ENCODE data around the gene CDC6. TPM values are rescaled to one million over a fixed set of nuclear protein-coding genes. Genes with fewer than 3 reads are reported as not detected.
A peak's percentile ranks its signal among the peaks of the same experiment; 100 is the strongest.

CDC6 gene
- total and polyA plus RNA-seq, 8 donors = 0.71 to 3.3 (median 1.3) TPM

- H3K27me3 ChIP-seq = no peaks in the 10 kb centered on the region
- H3K27ac ChIP-seq = peak overlapping the region; percentile 17 to 80 (median 38)
- no peak overlapping the region for H3K4me3 ChIP-seq
- FAIRE-seq = no peak
- 59 to 65% methylated on average over 4 of the region's 4 CpGs for WGBS, 2 donors
- H3K4me1 ChIP-seq = peaks cover 14 to 81% (median 24%) of the 10 kb centered on the region in 3 donors
- no peak for ATAC-seq
- peak in 2 of 6 donors; percentile 35 to 39 for DNase-seq
- no peaks in the 10 kb centered on the region for H3K36me3 ChIP-seq
- H3K9me3 ChIP-seq = no peaks in the 10 kb centered on the region
- intact Hi-C loops (cut with DNase I) = loop anchor here in 1 of 3 donors (5.0 kb wide), 1 partner anchor 34 kb away; no protein-coding TSS in a partner anchor
- TF ChIP-seq, protein P1, sequence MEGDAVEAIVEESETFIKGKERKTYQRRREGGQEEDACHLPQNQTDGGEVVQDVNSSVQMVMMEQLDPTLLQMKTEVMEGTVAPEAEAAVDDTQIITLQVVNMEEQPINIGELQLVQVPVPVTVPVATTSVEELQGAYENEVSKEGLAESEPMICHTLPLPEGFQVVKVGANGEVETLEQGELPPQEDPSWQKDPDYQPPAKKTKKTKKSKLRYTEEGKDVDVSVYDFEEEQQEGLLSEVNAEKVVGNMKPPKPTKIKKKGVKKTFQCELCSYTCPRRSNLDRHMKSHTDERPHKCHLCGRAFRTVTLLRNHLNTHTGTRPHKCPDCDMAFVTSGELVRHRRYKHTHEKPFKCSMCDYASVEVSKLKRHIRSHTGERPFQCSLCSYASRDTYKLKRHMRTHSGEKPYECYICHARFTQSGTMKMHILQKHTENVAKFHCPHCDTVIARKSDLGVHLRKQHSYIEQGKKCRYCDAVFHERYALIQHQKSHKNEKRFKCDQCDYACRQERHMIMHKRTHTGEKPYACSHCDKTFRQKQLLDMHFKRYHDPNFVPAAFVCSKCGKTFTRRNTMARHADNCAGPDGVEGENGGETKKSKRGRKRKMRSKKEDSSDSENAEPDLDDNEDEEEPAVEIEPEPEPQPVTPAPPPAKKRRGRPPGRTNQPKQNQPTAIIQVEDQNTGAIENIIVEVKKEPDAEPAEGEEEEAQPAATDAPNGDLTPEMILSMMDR (IDR thresholded peaks at IDR 0.05) = no peak
Measured at GRCh38 chr17:40312893-40313667, 25.4 kb downstream of the CDC6 start.

GRCh38 chr17:40313668-40314583, 26.2 kb downstream of the CDC6 start:
- H3K27me3 ChIP-seq = no peaks in the 10 kb centered on the region
- DNase-seq (peak in 1 of 6 donors; percentile 17), ATAC-seq (no peak), FAIRE-seq (no peak)
- H3K36me3 ChIP-seq = no peaks in the 10 kb centered on the region
- peaks cover 14 to 76% (median 24%) of the 10 kb centered on the region in 3 donors for H3K4me1 ChIP-seq
- WGBS, 2 donors = 55 to 57% methylated on average over 7 of the region's 7 CpGs
- H3K9me3 ChIP-seq = no peaks in the 10 kb centered on the region
- intact Hi-C loops (cut with DNase I) = loop anchor here in 1 of 3 donors (5.0 kb wide), 1 partner anchor 33 kb away; no protein-coding TSS in a partner anchor
- H3K4me3 ChIP-seq = no peak overlapping the region
- peak overlapping the region; percentile 17 to 80 (median 34) for H3K27ac ChIP-seq
- TF ChIP-seq, protein P1 (IDR thresholded peaks at IDR 0.05) = no peak

DNA sequence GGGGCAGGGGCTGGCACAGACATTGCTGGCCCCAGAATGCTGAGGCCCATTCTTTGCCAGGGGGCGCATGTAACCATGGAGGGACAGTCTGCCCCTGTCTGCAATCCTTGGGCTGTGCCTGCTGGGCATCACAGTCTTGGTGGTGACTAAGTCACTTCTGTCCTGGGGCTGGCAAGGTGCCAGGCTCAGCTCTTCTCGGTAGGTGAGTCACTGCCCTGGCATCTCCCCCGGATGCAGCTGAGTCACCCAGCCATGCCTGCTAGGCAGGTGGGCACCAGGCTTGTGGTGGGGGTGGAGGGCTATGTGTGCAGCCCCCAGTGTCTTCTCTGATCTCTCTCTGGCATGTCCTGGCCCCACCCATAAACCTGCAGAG, 26.9 kb downstream of the CDC6 start:
- Histone ChIP-seq H3K27me3 (no peaks in the 10 kb centered on the region), H3K27ac (peak overlapping the region; percentile 17 to 80 (median 34)), H3K4me3 (no peak overlapping the region), H3K9me3 (no peaks in the 10 kb centered on the region), H3K36me3 (no peaks in the 10 kb centered on the region), H3K4me1 (peaks cover 14 to 75% (median 22%) of the 10 kb centered on the region in 3 donors)
- ATAC-seq = peak; percentile 30 to 54 (median 39)
- FAIRE-seq = no peak
- intact Hi-C loops (cut with DNase I) = loop anchor here in 1 of 3 donors (5.0 kb wide), 1 partner anchor 33 kb away; no protein-coding TSS in a partner anchor
- DNase-seq = peak; percentile 84 to 97 (median 95)
- WGBS, 2 donors = 4 to 24% methylated on average over 2 to 3 of the region's 3 CpGs
- TF ChIP-seq, protein P1 (IDR thresholded peaks at IDR 0.05) = no peak

GRCh38 chr17:40315206-40315605, 27.5 kb downstream of the CDC6 start:
- no peak for FAIRE-seq
- Histone ChIP-seq H3K36me3 (no peaks in the 10 kb centered on the region), H3K27me3 (no peaks in the 10 kb centered on the region), H3K27ac (peak overlapping the region; percentile 22 to 80 (median 40)), H3K9me3 (no peaks in the 10 kb centered on the region), H3K4me3 (no peak overlapping the region), H3K4me1 (peaks cover 14 to 75% (median 24%) of the 10 kb centered on the region in 3 donors)
- TF ChIP-seq, protein P1 (IDR thresholded peaks at IDR 0.05) = no peak
- intact Hi-C loops (cut with DNase I) = no loop called here
- 82 to 87% methylated on average over 3 of the region's 3 CpGs for WGBS, 2 donors
- peak in 1 of 6 donors; percentile 29 for DNase-seq
- no peak for ATAC-seq
